Hematopoietic multipotent progenitor cell treated with erythropoietin and hydrocortisone succinate and interleukin-3 and kit ligand, for 8 days (in vitro differentiated cells): ENCODE results near the gene RANBP3.
"Not testable (repeated sequence)": the region's sequence is repeated elsewhere in the genome, so short reads cannot be mapped to it uniquely, and the experiment has no call there.

Experiments
- DNase-seq: peaks from one replicate; pipeline ENCODE4 v3.0.0-alpha.2; 2015

RANBP3 gene

DNA sequence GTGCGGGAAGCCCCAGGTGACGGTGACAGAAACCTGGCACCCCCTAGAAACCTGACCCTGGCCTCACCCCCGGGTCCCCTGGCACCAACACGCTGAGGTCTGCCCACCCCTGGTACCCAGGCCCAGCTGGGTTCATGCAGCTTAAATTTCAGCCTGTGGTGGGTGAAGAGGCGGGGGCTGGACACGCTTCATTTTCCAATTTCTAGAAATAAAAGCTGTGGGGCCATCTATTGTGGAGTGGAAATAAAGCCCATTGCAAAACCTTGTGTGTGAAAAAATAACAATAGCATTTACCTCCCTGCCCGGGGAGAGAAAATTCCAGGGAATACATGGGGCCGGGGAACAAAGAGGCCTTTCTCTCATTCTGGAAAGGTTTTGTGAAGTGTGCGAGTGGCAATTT is 100.1 kb downstream of the RANBP3 start:
- DNase-seq, result no peak

DNA sequence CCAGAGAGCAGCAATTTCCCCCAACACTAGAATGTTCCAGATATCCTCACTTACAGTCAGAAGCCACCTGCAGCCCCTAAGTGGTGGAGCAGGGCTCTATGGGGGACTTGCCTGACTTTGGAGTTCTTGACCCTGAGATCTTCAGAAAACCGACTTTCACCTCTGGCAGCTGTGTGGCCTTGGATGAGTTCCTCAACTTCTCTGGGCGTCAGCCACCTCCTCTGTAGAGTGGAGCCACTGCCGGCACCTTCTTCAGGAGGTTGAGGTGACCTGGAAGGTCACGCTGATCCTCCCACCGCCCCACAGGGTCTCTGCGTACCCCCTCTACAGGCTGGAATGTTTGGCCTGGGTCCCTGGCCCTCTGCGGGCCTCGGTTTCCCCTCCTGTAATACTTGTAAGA is 100.5 kb downstream of the RANBP3 start:
- no peak for DNase-seq

DNA sequence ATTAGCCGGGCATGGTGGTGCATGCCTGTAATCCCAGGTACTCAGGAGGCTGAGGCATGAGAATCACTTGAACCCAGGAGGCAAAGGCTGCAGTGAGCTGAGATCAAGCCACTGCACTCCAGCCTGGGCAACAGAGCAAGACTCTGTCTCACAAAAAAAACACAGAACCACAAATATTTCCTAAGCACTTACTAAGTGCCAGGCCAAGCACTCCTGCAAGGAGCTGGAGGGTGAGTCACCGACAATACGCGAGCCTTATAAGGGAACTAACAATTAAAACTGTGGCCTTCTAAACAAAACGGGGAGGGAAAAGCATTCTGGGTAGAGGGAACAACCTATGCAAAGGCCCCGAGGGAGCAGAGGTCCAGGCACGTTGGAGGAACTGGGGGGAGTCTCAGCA is 103.4 kb downstream of the RANBP3 start:
- not testable (repeated sequence) for DNase-seq

DNA sequence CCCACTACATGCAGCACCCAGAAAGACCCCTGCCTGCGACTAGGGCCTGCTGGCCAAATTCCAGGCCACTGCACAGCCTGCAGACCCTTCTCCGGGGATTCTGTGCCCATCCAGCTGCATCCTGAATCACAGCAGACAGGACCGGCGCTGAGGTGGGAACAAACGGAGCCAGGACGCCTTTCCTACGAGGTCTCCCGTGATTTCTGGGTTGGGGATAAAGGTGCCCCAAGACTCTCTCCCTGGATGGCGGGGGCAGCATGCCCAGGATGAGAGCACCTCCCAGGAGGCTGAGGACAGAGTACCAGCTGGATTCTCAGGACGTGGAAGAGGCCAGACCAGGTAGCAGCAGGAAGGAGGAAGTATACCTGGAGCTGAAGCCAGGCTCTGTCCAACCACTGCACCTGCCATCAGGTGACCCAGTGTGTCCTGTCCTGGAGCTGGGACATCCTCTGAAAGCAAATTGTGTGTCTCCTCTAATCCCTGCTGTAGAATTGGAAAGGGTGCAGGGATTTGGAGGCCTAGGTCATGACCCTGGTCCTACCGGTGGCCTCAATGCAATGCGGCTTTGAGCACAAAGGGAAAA is 104.2 kb downstream of the RANBP3 start:
- no peak for DNase-seq

GRCh38 chr19:5870986-5871394 is 107.0 kb downstream of the RANBP3 start:
- no peak for DNase-seq

GRCh38 chr19:5867201-5868136 is 110.5 kb downstream of the RANBP3 start:
- DNase-seq, result no peak
